Keratinocyte (primary cell): ENCODE measurements around the gene ABL1.

Experiments
- CTCF ChIP-seq, 3 experiments: IDR thresholded peaks in 1 of 3; conservative IDR thresholded peaks in 1 of 3; optimal IDR thresholded peaks in 1 of 3; 2 replicates in 2 of 3; 3 replicates in 1 of 3; pipeline versions ENCODE3 to v1.5.1; 2011; ENCODE audit warnings: low read length in 3 of 3, mild to moderate bottlenecking in 3 of 3, moderate library complexity in 2 of 3, control low read depth in 1 of 3, inconsistent platforms in 1 of 3; ENCODE audit not compliant: insufficient read depth in 2 of 3; ENCODE audit errors: extremely low read depth in 1 of 3
- EZH2 ChIP-seq: IDR thresholded peaks from one replicate; pipeline ENCODE4 v1.6.1; 2012; ENCODE audit warnings: inconsistent platforms, mild to moderate bottlenecking, low read length, moderate library complexity

GRCh38 chr9:130789747-130790672 lies 45.0 kb upstream of the ABL1 start:
- no peak for TF ChIP-seq CTCF (optimal IDR thresholded peaks at IDR 0.05 in 1 of 3, IDR thresholded peaks at IDR 0.05 in 1 of 3, conservative IDR thresholded peaks at IDR 0.05 in 1 of 3; ENCODE audit: extremely low read depth in 1 of 3, insufficient read depth in 2 of 3, low read length in 3 of 3)
- no peak for TF ChIP-seq EZH2
